ENCODE measurements around the gene CNTNAP2.

Gene CNTNAP2

DNA sequence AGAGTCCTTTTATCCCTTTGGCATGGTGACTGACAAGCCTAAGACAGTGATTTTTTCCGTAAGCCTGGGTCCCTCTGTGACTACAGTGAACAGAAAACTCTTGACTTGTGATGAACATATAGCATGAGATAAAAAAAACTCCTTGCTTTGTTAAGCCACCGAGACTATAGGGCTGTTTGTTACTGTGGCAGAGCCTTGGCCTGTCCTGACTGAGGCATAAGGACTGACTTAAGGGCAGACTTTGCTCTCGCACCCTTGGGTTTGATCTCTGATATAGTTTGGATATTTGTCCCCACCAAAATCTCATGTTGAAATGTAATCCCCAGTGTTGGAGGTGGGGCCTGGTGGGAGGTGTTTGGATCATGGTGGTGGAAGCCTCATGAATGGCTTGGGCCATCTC, 2157.5 kb downstream of the CNTNAP2 start:
- Histone ChIP-seq H3K27ac (ENCODE audit: low read depth, low read length) (no peak overlapping the region), H3K9me3 (ENCODE audit: insufficient read depth, low read length) (no peaks in the 10 kb centered on the region), H3K4me2 (ENCODE audit: low read depth, low read length, poor library complexity, severe bottlenecking) (no peak overlapping the region), H3K9ac (ENCODE audit: low read length) (no peak overlapping the region), H3F3A (ENCODE audit: insufficient read depth) (no peaks in the 10 kb centered on the region), H4K20me1 (ENCODE audit: low read depth, low read length) (no peaks in the 10 kb centered on the region), H3K4me3 (ENCODE audit: insufficient read depth, low read length, poor library complexity, severe bottlenecking) (no peak overlapping the region), H3K9me2 (replicated peaks; ENCODE audit: insufficient read depth, low read length) (no peaks in the 10 kb centered on the region), H3K79me2 (ENCODE audit: insufficient read depth, low read length) (no peaks in the 10 kb centered on the region), H3K27me3 (ENCODE audit: low read length) (no peaks in the 10 kb centered on the region), H3K36me3 (ENCODE audit: low read length) (no peaks in the 10 kb centered on the region), H2AFZ (ENCODE audit: low read depth, low read length, severe bottlenecking) (no peak overlapping the region)
- no peak for TF ChIP-seq EZH2phosphoT487 (conservative IDR thresholded peaks at IDR 0.05; ENCODE audit: low read length)
- TF ChIP-seq, protein P1, sequence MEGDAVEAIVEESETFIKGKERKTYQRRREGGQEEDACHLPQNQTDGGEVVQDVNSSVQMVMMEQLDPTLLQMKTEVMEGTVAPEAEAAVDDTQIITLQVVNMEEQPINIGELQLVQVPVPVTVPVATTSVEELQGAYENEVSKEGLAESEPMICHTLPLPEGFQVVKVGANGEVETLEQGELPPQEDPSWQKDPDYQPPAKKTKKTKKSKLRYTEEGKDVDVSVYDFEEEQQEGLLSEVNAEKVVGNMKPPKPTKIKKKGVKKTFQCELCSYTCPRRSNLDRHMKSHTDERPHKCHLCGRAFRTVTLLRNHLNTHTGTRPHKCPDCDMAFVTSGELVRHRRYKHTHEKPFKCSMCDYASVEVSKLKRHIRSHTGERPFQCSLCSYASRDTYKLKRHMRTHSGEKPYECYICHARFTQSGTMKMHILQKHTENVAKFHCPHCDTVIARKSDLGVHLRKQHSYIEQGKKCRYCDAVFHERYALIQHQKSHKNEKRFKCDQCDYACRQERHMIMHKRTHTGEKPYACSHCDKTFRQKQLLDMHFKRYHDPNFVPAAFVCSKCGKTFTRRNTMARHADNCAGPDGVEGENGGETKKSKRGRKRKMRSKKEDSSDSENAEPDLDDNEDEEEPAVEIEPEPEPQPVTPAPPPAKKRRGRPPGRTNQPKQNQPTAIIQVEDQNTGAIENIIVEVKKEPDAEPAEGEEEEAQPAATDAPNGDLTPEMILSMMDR (IDR thresholded peaks at IDR 0.05; ENCODE audit: insufficient read depth, low read length, poor library complexity, severe bottlenecking): no peak

DNA sequence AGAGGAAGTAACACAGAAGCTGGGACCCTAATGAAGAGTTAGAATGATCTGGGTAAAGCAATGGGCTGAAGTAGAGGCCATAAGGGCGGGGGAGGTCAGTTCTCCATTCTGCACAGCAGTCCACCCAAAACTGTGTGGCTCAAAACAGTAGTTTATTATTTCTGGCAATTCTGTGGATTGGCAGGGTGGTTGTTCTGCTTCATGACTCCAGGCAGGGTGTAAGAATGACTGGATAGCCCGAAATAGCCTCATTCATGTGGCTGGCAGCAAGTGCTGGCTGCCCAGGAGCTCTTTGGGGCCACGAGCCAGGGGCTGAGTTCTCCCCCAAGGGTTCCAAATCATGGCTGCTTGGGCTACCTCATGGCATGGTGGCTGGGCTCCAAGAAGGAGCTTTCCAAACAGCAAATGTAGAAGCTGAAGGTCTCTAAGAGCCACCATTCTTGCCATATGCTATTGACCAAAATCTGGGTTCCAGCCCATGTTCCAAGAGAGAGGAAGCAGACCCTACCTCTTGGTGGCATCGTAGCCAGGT, 2158.8 kb downstream of the CNTNAP2 start:
- H3K36me3 ChIP-seq (ENCODE audit: low read length): no peaks in the 10 kb centered on the region
- no peak for TF ChIP-seq EZH2phosphoT487 (conservative IDR thresholded peaks at IDR 0.05; ENCODE audit: low read length)
- TF ChIP-seq, protein P1 (IDR thresholded peaks at IDR 0.05; ENCODE audit: insufficient read depth, low read length, poor library complexity, severe bottlenecking): no peak
- no peaks in the 10 kb centered on the region for H3K27me3 ChIP-seq (ENCODE audit: low read length)

DNA sequence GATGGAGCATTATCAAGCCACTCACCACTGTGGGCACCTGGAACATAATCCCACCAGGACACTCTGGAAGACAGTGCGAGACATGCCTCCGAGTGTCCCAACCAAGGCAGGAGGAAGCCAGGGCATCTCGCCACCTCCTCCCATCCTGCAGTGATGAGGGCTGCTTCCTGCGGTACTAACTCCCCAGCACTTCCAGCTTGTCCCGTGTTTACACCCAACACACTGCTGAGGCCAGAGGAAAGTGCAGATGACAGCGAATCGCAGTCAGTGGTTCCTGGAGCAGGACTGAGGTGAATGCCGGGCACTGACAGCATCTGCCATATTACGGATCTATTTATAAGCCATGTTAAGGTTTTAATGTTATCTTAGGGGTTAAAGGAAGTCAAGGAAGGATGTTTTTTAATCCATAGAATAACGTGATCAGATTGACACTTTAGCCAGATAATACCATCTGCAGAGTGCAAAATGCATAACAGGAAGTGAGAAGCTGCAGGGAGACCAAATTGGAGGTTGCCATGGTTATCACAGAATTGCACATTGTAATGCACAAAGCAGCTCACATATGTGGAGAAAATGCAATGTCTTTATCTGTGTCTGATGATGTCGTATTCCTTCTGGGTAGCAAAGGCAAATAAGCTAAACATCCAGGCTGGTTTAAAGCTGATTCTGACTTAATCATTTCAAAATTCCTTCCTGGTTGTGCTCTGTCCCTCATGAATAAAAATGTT, 2159.9 kb downstream of the CNTNAP2 start:
- H3K4me2 ChIP-seq (ENCODE audit: low read depth, low read length, poor library complexity, severe bottlenecking): no peak overlapping the region
- no peaks in the 10 kb centered on the region for H3K9me3 ChIP-seq (ENCODE audit: insufficient read depth, low read length)
- no peaks in the 10 kb centered on the region for H3K9me2 ChIP-seq (replicated peaks; ENCODE audit: insufficient read depth, low read length)
- H3K9ac ChIP-seq (ENCODE audit: low read length): no peak overlapping the region
- H3K27ac ChIP-seq (ENCODE audit: low read depth, low read length): no peak overlapping the region
- no peak overlapping the region for H2AFZ ChIP-seq (ENCODE audit: low read depth, low read length, severe bottlenecking)
- no peaks in the 10 kb centered on the region for H3K27me3 ChIP-seq (ENCODE audit: low read length)
- H4K20me1 ChIP-seq (ENCODE audit: low read depth, low read length): no peaks in the 10 kb centered on the region
- no peak overlapping the region for H3K4me3 ChIP-seq (ENCODE audit: insufficient read depth, low read length, poor library complexity, severe bottlenecking)
- H3K79me2 ChIP-seq (ENCODE audit: insufficient read depth, low read length): no peaks in the 10 kb centered on the region
- H3F3A ChIP-seq (ENCODE audit: insufficient read depth): no peaks in the 10 kb centered on the region
- TF ChIP-seq, protein P1 (IDR thresholded peaks at IDR 0.05; ENCODE audit: insufficient read depth, low read length, poor library complexity, severe bottlenecking): no peak
- TF ChIP-seq EZH2phosphoT487 (conservative IDR thresholded peaks at IDR 0.05; ENCODE audit: low read length): no peak
- H3K36me3 ChIP-seq (ENCODE audit: low read length): no peaks in the 10 kb centered on the region

More for the DNA sequence above, 2158.8 kb downstream of the CNTNAP2 start:
- Histone ChIP-seq H3K9ac (ENCODE audit: low read length) (no peak overlapping the region), H3K9me2 (replicated peaks; ENCODE audit: insufficient read depth, low read length) (no peaks in the 10 kb centered on the region), H3K4me2 (ENCODE audit: low read depth, low read length, poor library complexity, severe bottlenecking) (no peak overlapping the region), H3K9me3 (ENCODE audit: insufficient read depth, low read length) (no peaks in the 10 kb centered on the region), H3F3A (ENCODE audit: insufficient read depth) (no peaks in the 10 kb centered on the region), H3K79me2 (ENCODE audit: insufficient read depth, low read length) (no peaks in the 10 kb centered on the region), H2AFZ (ENCODE audit: low read depth, low read length, severe bottlenecking) (no peak overlapping the region), H4K20me1 (ENCODE audit: low read depth, low read length) (no peaks in the 10 kb centered on the region), H3K4me3 (ENCODE audit: insufficient read depth, low read length, poor library complexity, severe bottlenecking) (no peak overlapping the region), H3K27ac (ENCODE audit: low read depth, low read length) (no peak overlapping the region)
